Measurements from ENCODE around the gene DERL2. TPM values are rescaled to one million over a fixed set of nuclear protein-coding genes. Genes with fewer than 3 reads are reported as not detected.

DERL2 gene
- total and polyA plus RNA-seq, 2 of the 4 experiments (the other 2 are of a cell fraction): 27.4 to 44.2 TPM

DNA sequence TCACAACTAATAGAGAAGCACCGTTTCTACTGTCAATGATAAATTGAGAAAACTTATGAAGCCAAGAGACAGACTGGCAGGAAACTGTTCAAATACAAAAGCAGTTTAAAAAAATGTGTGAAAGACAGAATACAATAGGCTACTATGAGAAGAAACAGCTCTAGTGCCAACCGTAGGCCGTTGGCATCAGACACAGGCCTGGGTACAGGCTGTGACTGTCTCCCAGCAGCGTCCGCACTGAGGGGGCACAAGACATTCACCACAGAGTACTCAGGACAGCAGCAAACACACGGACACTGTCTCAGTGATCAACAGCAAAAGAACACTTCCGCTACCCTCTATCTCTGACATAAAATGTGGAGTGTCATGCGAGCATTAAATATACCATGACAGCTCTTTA is 39.2 kb downstream of the DERL2 start:
- H3K4ac ChIP-seq (ENCODE audit: low read depth, low read length): no peak overlapping the region
- in situ Hi-C loops (cut with MboI; ENCODE audit: low sequenced_read_pairs): no loop called here
- no peak overlapping the region for H3K27ac ChIP-seq (ENCODE audit: insufficient read depth, low read length)
- H4K91ac ChIP-seq (ENCODE audit: insufficient read depth, low read depth, low read length): no peak overlapping the region
- no peaks in the 10 kb centered on the region for H3K9me3 ChIP-seq (ENCODE audit: control insufficient read depth, insufficient read depth, low read length)
- dilution Hi-C loops (cut with HindIII; ENCODE audit: low sequenced_read_pairs, unreplicated experiment): no loop called here
- DNase-seq (no peak), ATAC-seq (ENCODE audit: low read depth) (no peak)
- WGBS, 2 experiments (ENCODE audit: extremely low coverage in 2 of 2, insufficient read length in 1 of 2): 100% methylated on average over 4 of the region's 8 CpGs; no CpG with 5 or more reads in 1 of the 2 experiments
- no peaks in the 10 kb centered on the region for H3K27me3 ChIP-seq (ENCODE audit: control insufficient read depth, insufficient read depth, low read length)
- no peak overlapping the region for H2AK9ac ChIP-seq (replicated peaks; ENCODE audit: low read depth, low read length, poor library complexity)
- no peak overlapping the region for H3K14ac ChIP-seq (replicated peaks; ENCODE audit: low read depth, low read length)
- no peaks in the 10 kb centered on the region for H3K9me1 ChIP-seq (ENCODE audit: insufficient read depth, low read length)
- H2AK5ac ChIP-seq (ENCODE audit: low read depth, low read length): no peak overlapping the region
- no peak overlapping the region for H3K18ac ChIP-seq (ENCODE audit: low read depth, low read length)
- POLR2A ChIA-PET (ENCODE audit: unreplicated experiment): no interaction called here
- no peak overlapping the region for H2BK120ac ChIP-seq (ENCODE audit: low read depth, low read length)
- H2BK15ac ChIP-seq (ENCODE audit: low read depth, low read length): no peak overlapping the region
- H2BK5ac ChIP-seq (ENCODE audit: low read depth, low read length, poor library complexity, severe bottlenecking): no peak overlapping the region
- CTCF ChIA-PET: no interaction called here
- H3K79me1 ChIP-seq (ENCODE audit: low read depth in 1 of 2, low read length in 2 of 2): peaks cover 9 to 12% of the 10 kb centered on the region in 2 experiments; a peak in 3 of 4 replicates
- H3K4me1 ChIP-seq (ENCODE audit: control insufficient read depth, insufficient read depth, low read length): no peaks in the 10 kb centered on the region
- no peaks in the 10 kb centered on the region for H4K20me1 ChIP-seq (ENCODE audit: insufficient read depth, low read length)
- no peak overlapping the region for H4K8ac ChIP-seq (ENCODE audit: low read depth in 2 of 2, low read length in 2 of 2)
- no peak overlapping the region for H3K4me3 ChIP-seq (ENCODE audit: insufficient read depth, low read depth, low read length)
- no peak overlapping the region for H3K23ac ChIP-seq (ENCODE audit: low read depth, low read length)
- H3K36me3 ChIP-seq (ENCODE audit: control insufficient read depth, insufficient read depth, low read length): peaks cover 36% of the 10 kb centered on the region
- H3K4me2 ChIP-seq (ENCODE audit: low read depth, low read length): no peak overlapping the region
- intact Hi-C loops (cut with micrococcal nuclease): no loop called here
- BruUV-seq (replicated peaks): no TSS peak
- no peak overlapping the region for H3K9ac ChIP-seq (ENCODE audit: low read depth, low read length)
- TF ChIP-seq ELK1 (IDR thresholded peaks at IDR 0.05; ENCODE audit: borderline replicate concordance, low read depth, low read length) (no peak), MAFK (IDR thresholded peaks at IDR 0.05; ENCODE audit: low read depth, low read length) (no peak), MXI1 (IDR thresholded peaks at IDR 0.05; ENCODE audit: borderline replicate concordance, low read depth, low read length) (no peak), MAZ (IDR thresholded peaks at IDR 0.05; ENCODE audit: borderline replicate concordance, low read depth, low read length) (no peak), RAD21 (IDR thresholded peaks at IDR 0.05; ENCODE audit: low read length) (no peak), POLR2A (IDR thresholded peaks at IDR 0.05; ENCODE audit: low read depth, low read length) (no peak), CHD1 (IDR thresholded peaks at IDR 0.05; ENCODE audit: low read depth, low read length) (no peak), CEBPB (IDR thresholded peaks at IDR 0.05; ENCODE audit: low read depth, low read length) (no peak), BHLHE40 (IDR thresholded peaks at IDR 0.05; ENCODE audit: low read depth, low read length) (no peak), RFX5 (IDR thresholded peaks at IDR 0.05; ENCODE audit: low read depth, low read length) (no peak)
- no peak overlapping the region for H2AFZ ChIP-seq (replicated peaks; ENCODE audit: low read length, poor library complexity)
- H2BK20ac ChIP-seq (ENCODE audit: low read depth, low read length): no peak overlapping the region
- no peak overlapping the region for H4K5ac ChIP-seq (ENCODE audit: low read depth, low read length)
- H3K56ac ChIP-seq (ENCODE audit: extremely low read depth, insufficient read depth, low read length): no peak overlapping the region

All from IMR-90 (cell line).